ENCODE data around the gene PDLIM1. TPM values are rescaled to one million over a fixed set of nuclear protein-coding genes. Genes with fewer than 3 reads are reported as not detected.

The PDLIM1 gene
- total and polyA plus RNA-seq, 8 donors, result 44.1 to 120 (median 55.9) TPM

DNA sequence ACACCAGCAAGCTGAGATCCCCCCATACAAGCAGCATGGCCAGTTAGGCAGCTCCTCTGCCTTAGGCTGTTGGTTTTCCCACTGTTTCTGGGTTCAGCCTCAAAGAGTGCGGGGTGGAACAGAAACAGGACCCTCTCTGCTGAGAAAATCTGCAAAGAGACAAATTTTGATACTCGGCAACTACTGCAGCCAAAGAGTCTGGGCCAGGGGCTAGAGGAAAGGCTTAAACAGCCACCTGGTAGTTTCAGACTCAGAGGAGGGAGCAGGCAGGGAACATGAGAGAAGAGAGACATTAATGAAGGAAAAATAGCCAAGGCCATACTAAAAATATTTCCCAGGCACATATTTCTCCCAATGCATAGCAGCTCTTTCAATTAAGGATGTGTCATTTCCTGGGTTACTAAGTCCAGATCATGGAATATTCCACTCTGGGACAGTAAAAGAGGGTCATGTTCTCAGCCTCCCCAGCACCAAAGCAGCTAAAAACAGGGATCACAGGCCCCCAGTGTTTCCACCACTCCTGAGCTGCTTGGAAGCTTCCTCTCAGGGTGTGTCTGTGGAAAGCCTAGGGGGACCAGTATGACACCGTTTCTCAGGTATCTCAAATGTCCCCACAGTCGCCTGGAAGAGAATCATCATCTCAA, 29.8 kb downstream of the PDLIM1 start:
- Histone ChIP-seq H3K27ac (peak overlapping the region in 2 of 4 donors; percentile 68 to 73), H3K36me3 (peaks cover 0 to 24% (median 3%) of the 10 kb centered on the region in 3 donors), H3K4me3 (no peak overlapping the region), H3K27me3 (no peaks in the 10 kb centered on the region), H3K9me3 (no peaks in the 10 kb centered on the region), H3K4me1 (peaks cover under 1 to 10% (median 2%) of the 10 kb centered on the region in 3 donors)
- WGBS, 2 donors, result 84 to 89% methylated on average over 4 of the region's 4 CpGs
- DNase-seq (no peak), FAIRE-seq (no peak), ATAC-seq (peak in 1 of 4 donors; percentile 14)
- no peak for TF ChIP-seq CTCF (IDR thresholded peaks at IDR 0.05)
- intact Hi-C loops (cut with DNase I), result no loop called here

GRCh38 chr10:95260397-95260881, 30.4 kb downstream of the PDLIM1 start:
- TF ChIP-seq CTCF (IDR thresholded peaks at IDR 0.05), result no peak
- intact Hi-C loops (cut with DNase I), result no loop called here
- DNase-seq (peak in 1 of 6 donors; percentile 40), FAIRE-seq (no peak), ATAC-seq (peak; percentile 56 to 90 (median 79))
- Histone ChIP-seq H3K36me3 (peaks cover 0 to 24% (median 3%) of the 10 kb centered on the region in 3 donors), H3K9me3 (no peaks in the 10 kb centered on the region), H3K27me3 (no peaks in the 10 kb centered on the region), H3K4me3 (no peak overlapping the region), H3K27ac (peak overlapping the region in 2 of 4 donors; percentile 68 to 73), H3K4me1 (peaks cover 0 to 8% (median 0%) of the 10 kb centered on the region in 3 donors)
- 68 to 71% methylated on average over 3 of the region's 3 CpGs for WGBS, 2 donors

GRCh38 chr10:95257849-95258248, 33.0 kb downstream of the PDLIM1 start:
- DNase-seq, result no peak
- no peak for FAIRE-seq
- H3K27ac ChIP-seq, result no peak overlapping the region
- TF ChIP-seq CTCF (IDR thresholded peaks at IDR 0.05), result no peak
- intact Hi-C loops (cut with DNase I), result no loop called here
- WGBS, 2 donors, result 96% methylated on average over 7 of the region's 7 CpGs
- H3K36me3 ChIP-seq, result peaks cover 0 to 18% (median 0%) of the 10 kb centered on the region in 3 donors
- no peaks in the 10 kb centered on the region for H3K27me3 ChIP-seq
- ATAC-seq, result no peak
- peaks cover 0 to 12% (median 0%) of the 10 kb centered on the region in 3 donors for H3K4me1 ChIP-seq
- H3K4me3 ChIP-seq, result no peak overlapping the region
- no peaks in the 10 kb centered on the region for H3K9me3 ChIP-seq

DNA sequence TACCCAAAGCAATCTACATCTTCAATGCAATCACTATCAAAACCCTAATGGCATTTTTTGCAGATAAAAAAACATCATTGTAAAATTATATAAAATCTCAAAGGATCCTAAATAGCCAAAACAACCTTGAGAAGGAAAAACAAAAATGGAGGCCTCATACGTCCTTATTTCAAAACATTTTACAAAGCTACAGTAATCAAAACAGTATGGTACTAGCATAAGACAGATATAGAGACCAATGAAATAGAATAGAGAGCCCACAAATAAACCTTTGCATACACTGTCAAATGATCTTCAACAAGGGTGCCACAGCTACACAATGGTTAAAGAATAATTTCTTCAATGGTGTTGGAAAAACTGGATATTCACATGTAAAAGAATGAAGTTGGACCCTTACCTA, 34.5 kb downstream of the PDLIM1 start:
- WGBS, 2 donors, result 92 to 97% methylated on average over 1 of the region's 1 CpG
- Histone ChIP-seq H3K27me3 (no peaks in the 10 kb centered on the region), H3K4me1 (peaks cover 0 to 12% (median 0%) of the 10 kb centered on the region in 3 donors), H3K4me3 (no peak overlapping the region), H3K27ac (no peak overlapping the region), H3K9me3 (no peaks in the 10 kb centered on the region), H3K36me3 (peaks cover 0 to 18% (median 0%) of the 10 kb centered on the region in 3 donors)
- intact Hi-C loops (cut with DNase I), result no loop called here
- TF ChIP-seq CTCF (IDR thresholded peaks at IDR 0.05), result no peak
- ATAC-seq, result no peak
- no peak for FAIRE-seq
- no peak for DNase-seq

GRCh38 chr10:95254629-95255028, 36.2 kb downstream of the PDLIM1 start:
- intact Hi-C loops (cut with DNase I), result no loop called here
- DNase-seq (no peak), FAIRE-seq (no peak), ATAC-seq (no peak)
- Histone ChIP-seq H3K4me3 (no peak overlapping the region), H3K36me3 (peaks cover 0 to 18% (median 0%) of the 10 kb centered on the region in 3 donors), H3K27me3 (no peaks in the 10 kb centered on the region), H3K4me1 (peaks cover 0 to 4% (median 0%) of the 10 kb centered on the region in 3 donors), H3K9me3 (no peaks in the 10 kb centered on the region), H3K27ac (no peak overlapping the region)
- 84% methylated on average over 3 of the region's 3 CpGs for WGBS, 2 donors
- TF ChIP-seq CTCF (IDR thresholded peaks at IDR 0.05), result no peak

Data from pancreas (tissue), 10 donors.